ENCODE measurements around the gene ZNHIT3.

- TF ChIP-seq EZH2 (IDR thresholded peaks at IDR 0.05; ENCODE audit: borderline replicate concordance) (no peak), CTCF (IDR thresholded peaks at IDR 0.05; ENCODE audit: poor library complexity) (no peak)
Observed at GRCh38 chr17:36496018-36496789, 9.7 kb downstream of the ZNHIT3 start.
